ENCODE measurements around the gene GALNT2. TPM values are rescaled to one million over a fixed set of nuclear protein-coding genes. Genes with fewer than 3 reads are reported as not detected.

GALNT2 gene
- total RNA-seq, 1 donor from 2014 or later: 144 TPM

DNA sequence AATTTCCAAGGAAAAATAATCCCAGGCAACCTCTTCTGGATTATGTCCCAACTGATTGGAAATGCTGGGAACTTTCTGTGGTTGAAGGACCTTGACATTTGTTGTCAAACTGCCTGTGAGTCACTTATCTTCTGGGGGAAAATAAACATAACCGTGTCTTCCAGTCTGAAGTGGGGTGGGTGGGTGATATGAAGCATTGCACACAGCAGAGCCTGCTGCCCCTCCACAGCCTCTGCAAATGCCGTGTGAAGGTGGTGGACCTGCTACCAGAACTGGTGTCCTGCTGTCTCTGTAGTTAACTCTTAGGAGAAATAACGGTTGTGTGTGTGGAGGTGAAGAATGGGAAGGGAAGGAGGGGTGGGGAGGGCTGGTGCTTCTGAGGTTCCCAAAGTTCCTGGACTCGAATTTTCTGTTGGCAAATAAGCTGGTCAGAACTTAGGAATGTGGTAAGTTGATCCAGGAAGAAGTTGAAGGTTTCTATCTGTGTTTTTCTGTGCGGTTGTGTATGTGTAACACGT, 23.2 kb downstream of the GALNT2 start:
- peak; percentile 24 for DNase-seq (ENCODE audit: low spot score)

GRCh38 chr1:230091473-230092231, 24.6 kb downstream of the GALNT2 start:
- DNase-seq (ENCODE audit: low spot score): no peak

GRCh38 chr1:230094746-230095145, 27.7 kb downstream of the GALNT2 start:
- DNase-seq (ENCODE audit: low spot score): no peak

DNA sequence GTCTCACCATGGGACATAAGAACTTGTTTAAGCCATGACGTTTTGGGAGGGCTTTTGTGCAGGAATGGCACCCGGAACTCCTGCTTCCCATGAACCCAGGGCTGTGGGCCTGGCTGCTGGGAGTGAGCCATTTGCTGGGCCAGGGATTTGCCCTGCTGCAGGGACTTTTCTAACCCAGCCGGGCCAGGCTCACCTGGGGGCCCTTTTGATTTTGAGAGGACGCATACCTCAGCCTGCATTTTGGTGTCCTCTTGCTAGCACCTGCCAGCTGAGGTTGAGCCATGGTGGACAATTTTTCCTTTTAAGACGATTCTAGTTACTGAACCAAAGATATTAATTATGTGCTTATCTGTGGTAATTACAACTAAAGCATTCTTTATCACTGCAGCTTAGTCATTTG, 28.9 kb downstream of the GALNT2 start:
- no peak for DNase-seq (ENCODE audit: low spot score)

DNA sequence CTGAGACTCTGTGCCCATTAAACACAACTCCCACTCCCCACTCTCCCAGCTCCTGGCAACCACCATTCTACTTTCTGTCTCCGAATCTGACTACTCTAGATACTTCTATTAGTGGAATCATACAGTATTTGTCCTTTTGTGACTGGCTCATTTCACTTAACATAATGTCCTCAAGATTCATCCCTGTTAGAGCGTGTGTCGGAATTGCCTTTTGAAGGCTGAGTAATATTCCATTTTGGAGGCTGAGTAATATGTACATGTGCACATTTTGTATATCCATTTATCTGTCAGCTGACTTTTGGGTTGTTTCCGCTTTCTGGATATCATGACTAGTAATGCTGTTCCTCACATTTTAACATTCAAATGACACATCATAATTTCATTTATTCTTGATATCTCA, 30.3 kb downstream of the GALNT2 start:
- no peak for DNase-seq (ENCODE audit: low spot score)

GRCh38 chr1:230098723-230099122, 31.7 kb downstream of the GALNT2 start:
- DNase-seq (ENCODE audit: low spot score): no peak

GRCh38 chr1:230099465-230099864, 32.4 kb downstream of the GALNT2 start:
- no peak for DNase-seq (ENCODE audit: low spot score)

GRCh38 chr1:230100932-230101331, 33.9 kb downstream of the GALNT2 start:
- DNase-seq (ENCODE audit: low spot score): no peak

DNA sequence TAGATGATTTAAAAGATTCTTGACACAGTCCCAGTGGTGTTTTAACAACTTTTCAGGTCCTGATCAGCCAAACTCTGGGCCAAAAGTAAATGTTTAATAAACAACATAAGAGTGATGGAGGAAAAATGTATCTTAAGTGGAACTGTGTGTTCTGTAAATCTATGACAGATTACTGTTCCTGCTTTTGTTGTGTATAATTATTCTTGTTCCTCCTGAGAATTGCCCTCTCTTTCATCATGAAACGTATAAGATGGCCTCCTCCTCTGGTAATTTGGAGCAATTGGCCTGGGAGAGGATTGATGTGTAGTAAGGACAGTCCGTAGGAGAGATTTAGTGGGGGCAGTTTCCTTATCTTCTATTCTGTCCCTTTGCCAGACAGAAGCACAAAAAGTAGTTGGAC, 34.5 kb downstream of the GALNT2 start:
- no peak for DNase-seq (ENCODE audit: low spot score)

GRCh38 chr1:230102046-230102445, 35.0 kb downstream of the GALNT2 start:
- DNase-seq (ENCODE audit: low spot score): no peak

- DNase-seq (ENCODE audit: low spot score): no peak
Observed at GRCh38 chr1:230102472-230102871, 35.4 kb downstream of the GALNT2 start.

DNA sequence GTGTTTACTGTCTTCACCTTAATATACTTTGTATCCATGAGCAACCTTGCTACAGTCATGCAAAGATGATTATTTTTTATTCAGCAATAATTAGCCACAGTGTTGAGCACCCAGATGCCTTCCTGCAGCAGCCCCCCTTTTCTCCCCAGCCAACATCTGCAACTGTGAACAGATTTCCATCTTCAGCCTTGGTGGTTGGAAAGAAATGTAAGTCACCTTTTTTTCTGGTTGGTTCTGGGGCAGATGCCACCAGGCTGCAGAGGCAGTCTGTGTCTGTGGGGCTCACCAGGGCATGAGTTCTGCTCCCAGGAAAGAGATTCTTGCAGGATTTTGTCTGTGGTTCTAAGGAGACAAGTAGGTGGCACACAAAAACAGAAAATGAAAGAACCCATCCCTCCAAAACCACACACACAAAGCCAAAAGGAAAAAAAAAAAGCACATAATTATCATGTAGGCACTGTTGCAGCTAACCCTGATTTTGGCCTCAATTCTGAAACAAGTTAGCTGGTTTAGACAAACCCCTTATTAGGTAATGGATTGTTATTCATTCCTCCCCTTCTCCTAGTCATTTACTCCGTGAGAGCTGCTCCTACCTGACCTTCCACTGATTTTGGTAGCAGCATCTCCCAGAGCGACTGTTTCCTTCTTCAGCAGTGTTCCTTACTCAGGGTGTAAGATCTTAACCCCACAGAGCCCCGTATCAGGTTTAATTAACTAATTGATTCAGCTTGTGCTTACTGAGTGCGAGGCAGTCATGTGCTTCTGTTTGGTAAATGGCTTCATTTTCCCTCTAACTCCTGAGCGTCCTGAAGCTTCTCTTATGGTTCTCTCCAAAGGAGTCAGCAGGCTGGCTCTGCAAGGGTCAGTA, 36.5 kb downstream of the GALNT2 start:
- no peak for DNase-seq (ENCODE audit: low spot score)

DNA sequence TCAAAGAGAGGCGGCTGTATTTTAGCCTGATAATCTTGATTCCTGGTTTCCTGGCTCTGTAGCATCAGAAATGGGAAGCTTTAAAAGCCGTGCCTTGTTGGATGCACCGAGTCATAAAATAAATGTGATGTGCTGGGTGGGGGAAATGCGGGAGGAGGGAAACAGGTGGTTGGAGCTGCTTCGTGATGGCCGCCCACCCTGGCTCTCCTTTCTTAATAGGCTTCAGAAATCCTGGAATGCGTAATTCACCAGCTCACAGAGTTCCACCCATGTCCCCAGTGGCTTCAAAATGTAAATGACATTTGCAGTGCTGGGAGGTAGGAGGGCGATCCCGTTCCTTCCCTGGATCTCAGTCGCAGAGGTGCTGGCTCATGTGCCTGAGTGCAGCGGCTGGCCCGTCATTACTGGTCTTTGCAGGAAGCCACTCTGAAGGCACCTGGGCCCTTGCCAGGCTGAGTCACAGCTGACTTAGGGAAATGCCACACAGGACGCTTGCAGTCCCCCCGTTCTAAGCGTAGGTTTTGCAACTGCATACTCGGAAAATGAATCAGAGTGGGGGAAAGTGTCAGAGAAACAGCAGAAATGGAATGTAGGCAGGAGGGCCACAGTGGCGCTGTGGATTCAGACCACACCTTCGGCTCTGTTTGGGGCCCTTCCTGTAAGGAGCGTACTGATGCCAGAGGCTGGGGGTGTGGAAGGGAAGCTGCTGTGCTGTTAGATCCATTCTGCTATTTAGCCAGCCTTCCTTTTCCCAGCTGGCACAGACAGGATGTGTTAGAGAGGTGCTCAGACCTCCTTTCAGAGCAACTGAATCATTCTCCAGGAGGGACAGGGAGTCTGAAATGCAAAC, 37.6 kb downstream of the GALNT2 start:
- DNase-seq (ENCODE audit: low spot score): peak; percentile 98

- DNase-seq (ENCODE audit: low spot score): no peak
Observed at GRCh38 chr1:230105245-230105753, 38.3 kb downstream of the GALNT2 start.

DNA sequence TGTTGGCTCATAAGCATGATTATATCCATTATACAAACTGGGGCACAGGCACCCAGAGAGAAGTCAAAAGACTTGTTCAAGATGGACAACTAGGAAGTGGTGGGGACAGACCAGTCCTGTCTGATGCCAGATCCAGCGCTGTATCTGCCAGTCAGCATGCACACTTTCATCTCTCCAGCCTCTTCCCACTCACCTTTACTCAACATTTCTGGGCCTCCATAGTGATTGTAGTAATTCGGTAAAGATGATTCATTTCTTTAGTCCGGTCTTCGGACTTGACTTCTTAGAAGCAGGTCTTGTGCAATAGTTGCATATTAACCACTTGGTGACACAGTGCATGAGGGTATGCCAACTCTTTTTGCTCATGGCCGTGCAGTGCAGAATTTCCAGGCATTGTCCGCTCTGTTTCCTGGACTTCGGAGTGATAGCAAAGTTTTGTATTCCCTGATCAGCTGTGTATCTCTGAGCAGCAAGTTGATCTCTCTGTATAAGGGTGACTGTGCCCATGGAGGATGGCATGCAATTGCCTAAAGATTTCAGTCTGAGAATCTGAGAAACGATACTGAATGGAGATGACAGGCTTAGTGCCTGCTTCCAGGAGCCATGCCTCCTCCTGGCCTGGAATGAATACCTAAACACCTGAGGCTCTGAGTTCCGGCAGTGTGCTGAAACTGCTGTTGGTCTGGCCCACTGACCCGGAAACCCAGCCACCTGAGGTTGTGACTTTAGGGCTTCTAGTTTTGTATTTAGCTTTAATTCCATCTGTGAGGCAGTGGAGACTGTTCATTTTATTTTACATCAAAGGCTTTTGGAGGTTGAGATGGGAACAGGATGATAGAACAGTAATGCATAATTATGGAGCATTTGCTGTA, 39.0 kb downstream of the GALNT2 start:
- DNase-seq (ENCODE audit: low spot score): no peak

- no peak for DNase-seq (ENCODE audit: low spot score)
Observed at GRCh38 chr1:230107941-230108340, 40.9 kb downstream of the GALNT2 start.

DNA sequence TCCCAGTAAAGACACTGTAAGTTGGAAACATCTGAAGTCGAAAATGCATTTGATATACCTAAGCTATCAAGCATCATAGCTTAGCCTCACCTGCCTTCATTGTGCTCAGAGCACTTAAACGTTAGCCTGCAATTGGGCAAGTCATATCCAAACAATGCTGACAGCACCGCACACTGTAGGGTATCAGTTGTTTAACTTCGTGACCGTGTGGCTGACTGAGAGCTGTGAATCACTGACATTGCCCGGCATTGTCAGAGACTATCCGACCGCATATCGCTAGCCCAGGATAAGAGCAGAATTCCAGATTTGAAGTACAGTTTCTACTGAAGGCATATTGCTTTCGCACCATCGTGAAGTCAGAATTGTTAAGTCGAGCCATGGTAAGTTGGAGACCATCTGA, 41.5 kb downstream of the GALNT2 start:
- DNase-seq (ENCODE audit: low spot score): no peak

DNA sequence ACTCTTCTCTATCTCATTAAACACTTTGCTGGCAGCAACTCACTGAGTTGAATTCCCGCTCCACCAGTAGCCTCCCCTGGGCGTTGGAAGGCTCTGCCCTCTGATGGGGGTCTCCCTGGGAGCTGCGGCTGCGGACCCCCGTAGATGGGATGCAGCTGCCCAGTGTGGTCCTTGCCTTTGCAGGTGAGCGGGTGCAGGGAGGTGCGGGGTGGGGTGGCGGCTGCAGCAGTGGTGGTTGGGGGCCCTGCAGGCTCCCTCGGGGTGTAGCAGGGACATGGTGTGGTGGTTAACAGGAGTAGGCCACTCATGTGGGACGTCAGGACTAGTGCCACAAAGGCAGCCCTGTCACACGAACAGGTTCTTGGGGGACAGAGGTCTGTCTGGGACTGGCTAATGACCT, 42.0 kb downstream of the GALNT2 start:
- no peak for DNase-seq (ENCODE audit: low spot score)

- no peak for DNase-seq (ENCODE audit: low spot score)
Observed at GRCh38 chr1:230109895-230110667, 43.0 kb downstream of the GALNT2 start.

All from mesenteric fat pad (tissue), 1 donor.